K562 (cell line): ENCODE measurements around the gene FZD10. TPM values are rescaled to one million over a fixed set of nuclear protein-coding genes. Genes with fewer than 3 reads are reported as not detected.

Source experiments
- ATAC-seq: fragments of 200-7000 bp; cut with Tn5 transposase; 3 replicates; pipeline ENCODE4 v1.9.1; 2020; ENCODE audit warnings: moderate library complexity
- BruUV-seq: library from RNA; stranded (reverse); fragments of 400-500 nt; replicated peaks from 2 replicates; lab custom pipeline; 2021; lab: Mats Ljungman, UMichigan
- CTCF ChIA-PET: fragments of 300-600 bp; formaldehyde crosslinking; extraction: SDS; loops from one replicate; lab custom pipeline; 2021; ENCODE audit warnings: low intra/inter-chr PET ratio; lab: Yijun Ruan, JAX
- POLR2A ChIA-PET: fragments of 300-600, 350-650 bp; sonication (Branson Sonifier 250); formaldehyde crosslinking; extraction: SDS; loops from one replicate; lab custom pipeline; 2021; ENCODE audit warnings: antibody characterized with exemption, inconsistent platforms; lab: Yijun Ruan, JAX
- DNase-seq, 4 experiments: peaks; one replicate each; pipeline versions ENCODE4 v3.0.0 to v3.0.0-alpha.2; 2011 to 2018; ENCODE audit warnings: low spot score in 3 of 4, mixed read lengths in 3 of 4; ENCODE audit errors: extremely low read depth in 1 of 4
- FAIRE-seq: peaks from 2 replicates; lab custom pipeline; 2011; peaks lifted over from hg19 to GRCh38; lab: Jason Lieb, UNC
- H2AFZ ChIP-seq: 2 replicates; pipeline ENCODE4 v1.6.0; 2011; ENCODE audit warnings: low read depth, low read length, control low read depth, inconsistent platforms
- H3K27ac ChIP-seq: fragments of 200-600 bp; 3 replicates; pipeline ENCODE4 v1.8.0; 2011; ENCODE audit warnings: low read depth, mild to moderate bottlenecking, control low read depth, inconsistent platforms, low read length, moderate library complexity, mixed read lengths; ENCODE audit errors: extremely low read depth
- H3K27me3 ChIP-seq, 2 experiments: fragments of 300-600 bp in 1 of 2; 2 replicates in 1 of 2; 3 replicates in 1 of 2; pipeline versions ENCODE4 v1.6.0 to v1.8.0; 2011; ENCODE audit warnings: inconsistent platforms in 2 of 2, low read length in 2 of 2, mild to moderate bottlenecking in 1 of 2, mixed read lengths in 1 of 2, moderate library complexity in 1 of 2; ENCODE audit not compliant: control insufficient read depth in 2 of 2, insufficient read depth in 2 of 2
- H3K36me3 ChIP-seq: fragments of 300-600 bp; 3 replicates; pipeline ENCODE4 v1.8.0; 2011; ENCODE audit warnings: mild to moderate bottlenecking, low read length, inconsistent platforms; ENCODE audit not compliant: control insufficient read depth, insufficient read depth
- H3K4me1 ChIP-seq, 2 experiments: fragments of 200-600 bp in 1 of 2; replicated peaks in 1 of 2; 2 replicates in 1 of 2; 3 replicates in 1 of 2; pipeline versions ENCODE4 v1.5.1 to v1.8.0; 2011; ENCODE audit warnings: inconsistent platforms in 2 of 2, low read length in 2 of 2, mild to moderate bottlenecking in 1 of 2, mixed read lengths in 1 of 2, moderate library complexity in 1 of 2; ENCODE audit not compliant: control insufficient read depth in 2 of 2, insufficient read depth in 2 of 2
- H3K4me2 ChIP-seq: 2 replicates; pipeline ENCODE4 v1.6.1; 2011; ENCODE audit warnings: low read length, control low read depth, inconsistent platforms, mixed read lengths; ENCODE audit not compliant: insufficient read depth
- H3K4me3 ChIP-seq: fragments of 200-600 bp; sonication (generic), shearing (Covaris generic); 2 replicates; pipeline ENCODE4 v1.5.1; 2016; ENCODE audit warnings: control low read depth, inconsistent platforms
- H3K79me2 ChIP-seq: fragments of 200-600 bp; 3 replicates; pipeline ENCODE4 v1.8.0; 2011; ENCODE audit warnings: low read length, inconsistent platforms; ENCODE audit not compliant: control insufficient read depth, insufficient read depth
- H3K9ac ChIP-seq, 2 experiments: 2 replicates each; pipeline versions ENCODE4 v1.6.0 to v1.6.1; 2011; ENCODE audit warnings: low read depth in 2 of 2, low read length in 2 of 2, control low read depth in 1 of 2, inconsistent platforms in 1 of 2, mild to moderate bottlenecking in 1 of 2, mixed read lengths in 1 of 2; ENCODE audit not compliant: insufficient read depth in 1 of 2
- H3K9me1 ChIP-seq: one replicate; pipeline ENCODE4 v1.6.0; 2011; ENCODE audit warnings: inconsistent platforms, mild to moderate bottlenecking, low read length, moderate library complexity; ENCODE audit not compliant: control insufficient read depth, insufficient read depth
- H3K9me3 ChIP-seq: replicated peaks from 2 replicates; pipeline ENCODE4 v1.5.1; 2011; ENCODE audit warnings: low read depth, low read length, inconsistent platforms; ENCODE audit not compliant: control insufficient read depth, insufficient read depth
- H4K20me1 ChIP-seq: replicated peaks from 2 replicates; pipeline ENCODE4 v1.6.1; 2011; ENCODE audit warnings: low read length, inconsistent platforms, mixed read lengths; ENCODE audit not compliant: control insufficient read depth, insufficient read depth
- KLF1 ChIP-seq: fragments of 450-650 bp; IDR thresholded peaks from 2 replicates; pipeline ENCODE4 v1.6.1; 2016; ENCODE audit warnings: missing genetic modification characterization, missing compliant biosample characterization
- MAFF ChIP-seq: IDR thresholded peaks from 2 replicates; pipeline ENCODE4 v1.6.1; 2012; ENCODE audit warnings: low read length, improper control_type of control experiment
- RNF2 ChIP-seq: sonication (generic); IDR thresholded peaks from 2 replicates; pipeline ENCODE4 v1.6.1; 2016
- ZNF24 ChIP-seq: fragments of 450-650 bp; IDR thresholded peaks from 2 replicates; pipeline ENCODE4 v1.6.1; 2016
- ZNF444 ChIP-seq: fragments of 250-450 bp; sonication (Bioruptor Pico); IDR thresholded peaks from 2 replicates; pipeline ENCODE4 v1.4.0; 2020; ENCODE audit warnings: mild to moderate bottlenecking, moderate library complexity
- ZNF586 ChIP-seq: fragments of 450-650 bp; formaldehyde crosslinking; conservative IDR thresholded peaks from 2 replicates; pipeline ENCODE4 v1.4.0; 2020; ENCODE audit warnings: mild to moderate bottlenecking, moderate library complexity
- WGBS: fragments of 100-300 bp; shearing (Covaris generic); methylation state at CpG from one replicate; pipeline ENCODE4 v1.1.6; 2016; ENCODE audit warnings: low coverage, mixed read lengths; ENCODE audit not compliant: insufficient coverage; ENCODE audit errors: missing lambda C conversion rate; 5-methylcytosine and 5-hydroxymethylcytosine counted together
- in situ Hi-C: fragments of 300-500 bp; cut with MboI; formaldehyde crosslinking; loops from 4 replicates; pipeline ENCODE4 v1.15.0; 2018; ENCODE audit warnings: inconsistent platforms, mixed read lengths
- intact Hi-C: fragments of 100-400 bp; cut with micrococcal nuclease; formaldehyde crosslinking; loops from 2 replicates; pipeline ENCODE4 v1.14.2; 2022
- polyA plus RNA-seq, 8 experiments: library from polyadenylated mRNA; depleted of rRNA in 4 of 8; stranded (reverse) in 5 of 8; unstranded in 3 of 8; fragments of >200 nt; fragmentation: Nextera tagmentation in 2 of 8; fragmentation: Illumina TruSeq in 1 of 8; extraction: Ambion mirVana in 2 of 8; extraction: Trizol in 1 of 8; gene quantifications; 2 replicates each; pipeline versions ENCODE4 v1.2.1 to v1.2.3, GENCODE V29; 2011 to 2014; ENCODE audit warnings: inconsistent platforms in 1 of 8, missing spikeins in 1 of 8
- total RNA-seq, 7 experiments: library from RNA; depleted of rRNA in 6 of 7; stranded (reverse); fragments of >200 nt in 6 of 7; fragmentation: Illumina TruSeq in 2 of 7; extraction: Trizol in 2 of 7; gene quantifications; 2 replicates each; pipeline versions ENCODE4 v1.2.1 to v1.2.3, GENCODE V29; 2011 to 2021; ENCODE audit warnings: low replicate concordance in 1 of 7
- TF ChIP-seq, protein P1 (sequence below): fragments of 250-450 bp; sonication (Bioruptor Pico); IDR thresholded peaks from 2 replicates; pipeline ENCODE4 v1.8.0; 2021; ENCODE audit warnings: moderate library complexity, mild to moderate bottlenecking, inconsistent platforms

FZD10 gene
- total and polyA plus RNA-seq, 9 of the 15 experiments (the other 6 are each of a cell fraction or from before 2014, with no cell fraction given): not detected

DNA sequence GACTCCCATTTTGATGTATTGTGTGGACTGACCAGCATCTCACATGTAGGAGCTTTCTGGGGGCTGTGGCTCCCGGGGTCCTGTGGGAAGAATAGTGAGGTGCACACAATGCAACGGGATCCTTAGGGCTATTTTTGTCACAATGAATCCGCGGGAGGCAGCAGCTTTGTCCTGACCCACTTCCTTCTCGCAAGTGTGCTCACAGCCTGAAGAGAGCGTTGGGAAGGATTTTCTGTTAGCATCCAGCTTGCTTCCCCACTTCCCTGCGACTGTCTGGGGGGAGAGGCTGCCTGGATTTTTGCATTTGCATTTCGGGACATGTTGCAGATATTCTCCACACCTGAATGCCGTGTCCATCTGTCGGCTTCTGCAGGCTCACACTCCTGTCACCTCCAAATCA lies 31.9 kb downstream of the FZD10 start:
- TF ChIP-seq, protein P1, sequence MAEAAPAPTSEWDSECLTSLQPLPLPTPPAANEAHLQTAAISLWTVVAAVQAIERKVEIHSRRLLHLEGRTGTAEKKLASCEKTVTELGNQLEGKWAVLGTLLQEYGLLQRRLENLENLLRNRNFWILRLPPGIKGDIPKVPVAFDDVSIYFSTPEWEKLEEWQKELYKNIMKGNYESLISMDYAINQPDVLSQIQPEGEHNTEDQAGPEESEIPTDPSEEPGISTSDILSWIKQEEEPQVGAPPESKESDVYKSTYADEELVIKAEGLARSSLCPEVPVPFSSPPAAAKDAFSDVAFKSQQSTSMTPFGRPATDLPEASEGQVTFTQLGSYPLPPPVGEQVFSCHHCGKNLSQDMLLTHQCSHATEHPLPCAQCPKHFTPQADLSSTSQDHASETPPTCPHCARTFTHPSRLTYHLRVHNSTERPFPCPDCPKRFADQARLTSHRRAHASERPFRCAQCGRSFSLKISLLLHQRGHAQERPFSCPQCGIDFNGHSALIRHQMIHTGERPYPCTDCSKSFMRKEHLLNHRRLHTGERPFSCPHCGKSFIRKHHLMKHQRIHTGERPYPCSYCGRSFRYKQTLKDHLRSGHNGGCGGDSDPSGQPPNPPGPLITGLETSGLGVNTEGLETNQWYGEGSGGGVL (CRISPR knock-in tag): no peak
- TF ChIP-seq ZNF24 (no peak), ZNF586 (no peak), RNF2 (no peak), MAFF (no peak), KLF1 (tag) (no peak), ZNF444 (CRISPR knock-in tag) (no peak)
- DNase-seq (no peak), FAIRE-seq (no peak), ATAC-seq (no peak)
- peaks cover 3 to 41% of the 10 kb centered on the region in 2 experiments; a peak in 4 of 5 replicates for H3K27me3 ChIP-seq
- H3K9me3 ChIP-seq: no peaks in the 10 kb centered on the region
- no peaks in the 10 kb centered on the region for H3K36me3 ChIP-seq
- POLR2A ChIA-PET: no interaction called here
- intact Hi-C loops (no loop called here), in situ Hi-C loops (no loop called here)
- H4K20me1 ChIP-seq: no peaks in the 10 kb centered on the region
- no peak overlapping the region for H3K4me3 ChIP-seq
- no peak overlapping the region for H3K9ac ChIP-seq
- no peak overlapping the region for H2AFZ ChIP-seq
- BruUV-seq: no TSS peak
- under 1% methylated on average over 10 of the region's 10 CpGs for WGBS
- CTCF ChIA-PET: no interaction called here
- no peak overlapping the region for H3K4me2 ChIP-seq
- no peak overlapping the region for H3K27ac ChIP-seq
- no peaks in the 10 kb centered on the region for H3K4me1 ChIP-seq
- no peaks in the 10 kb centered on the region for H3K79me2 ChIP-seq
- H3K9me1 ChIP-seq: no peaks in the 10 kb centered on the region
